C4-2B (cell line): ENCODE data around the gene ZDHHC11B.

ENCODE experiments used
- ZFX ChIP-seq: fragments of 450-650 bp; IDR thresholded peaks from 2 replicates; pipeline ENCODE4 v1.6.1; 2017
- TF ChIP-seq, protein P1 (sequence below): fragments of 450-650 bp; conservative IDR thresholded peaks from 2 replicates; pipeline ENCODE4 v1.5.1; 2017; ENCODE audit warnings: mild to moderate bottlenecking

GRCh38 chr5:759781-760362, 24.7 kb downstream of the ZDHHC11B start:
- TF ChIP-seq, protein P1, sequence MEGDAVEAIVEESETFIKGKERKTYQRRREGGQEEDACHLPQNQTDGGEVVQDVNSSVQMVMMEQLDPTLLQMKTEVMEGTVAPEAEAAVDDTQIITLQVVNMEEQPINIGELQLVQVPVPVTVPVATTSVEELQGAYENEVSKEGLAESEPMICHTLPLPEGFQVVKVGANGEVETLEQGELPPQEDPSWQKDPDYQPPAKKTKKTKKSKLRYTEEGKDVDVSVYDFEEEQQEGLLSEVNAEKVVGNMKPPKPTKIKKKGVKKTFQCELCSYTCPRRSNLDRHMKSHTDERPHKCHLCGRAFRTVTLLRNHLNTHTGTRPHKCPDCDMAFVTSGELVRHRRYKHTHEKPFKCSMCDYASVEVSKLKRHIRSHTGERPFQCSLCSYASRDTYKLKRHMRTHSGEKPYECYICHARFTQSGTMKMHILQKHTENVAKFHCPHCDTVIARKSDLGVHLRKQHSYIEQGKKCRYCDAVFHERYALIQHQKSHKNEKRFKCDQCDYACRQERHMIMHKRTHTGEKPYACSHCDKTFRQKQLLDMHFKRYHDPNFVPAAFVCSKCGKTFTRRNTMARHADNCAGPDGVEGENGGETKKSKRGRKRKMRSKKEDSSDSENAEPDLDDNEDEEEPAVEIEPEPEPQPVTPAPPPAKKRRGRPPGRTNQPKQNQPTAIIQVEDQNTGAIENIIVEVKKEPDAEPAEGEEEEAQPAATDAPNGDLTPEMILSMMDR = no peak
- no peak for TF ChIP-seq ZFX
